CD4-positive, CD25-positive, alpha-beta regulatory T cell (primary cell): ENCODE measurements around the gene TMEM182. TPM values are rescaled to one million over a fixed set of nuclear protein-coding genes. Genes with fewer than 3 reads are reported as not detected.

Experiments used
- ATAC-seq, 2 donors: fragments of 150-1000 bp; cut with Tn5 transposase; one replicate each; pipeline ENCODE4 v1.10.0; 2021; ENCODE audit warnings: low read depth in 2 of 2, moderate number of reproducible peaks in 2 of 2, moderate library complexity in 1 of 2
- DNase-seq, 3 donors: peaks; one replicate each; pipeline versions ENCODE4 v3.0.0 to v3.0.0-alpha.2; 2012 to 2022; ENCODE audit warnings: mixed read lengths in 1 of 3
- H3K27ac ChIP-seq: one replicate; pipeline ENCODE4 v1.7.0; 2013; ENCODE audit warnings: mild to moderate bottlenecking, low read length; ENCODE audit not compliant: insufficient read depth, poor library complexity, severe bottlenecking
- H3K27me3 ChIP-seq: one replicate; pipeline ENCODE4 v1.7.0; 2013; ENCODE audit warnings: low read length; ENCODE audit not compliant: control insufficient read depth, insufficient read depth
- H3K36me3 ChIP-seq: one replicate; pipeline ENCODE4 v1.7.0; 2013; ENCODE audit warnings: mild to moderate bottlenecking, low read length, moderate library complexity; ENCODE audit not compliant: control insufficient read depth, insufficient read depth
- H3K4me1 ChIP-seq: 2 replicates; pipeline ENCODE4 v1.7.0; 2013; ENCODE audit warnings: mild to moderate bottlenecking, low read length; ENCODE audit not compliant: insufficient read depth, control insufficient read depth, poor library complexity, severe bottlenecking
- H3K4me3 ChIP-seq: one replicate; pipeline ENCODE4 v1.7.0; 2013; ENCODE audit warnings: low read depth, mild to moderate bottlenecking, low read length, moderate library complexity
- H3K9me3 ChIP-seq, 2 experiments: 1 replicate in 1 of 2; 2 replicates in 1 of 2; pipeline ENCODE4 v1.7.0; 2013; ENCODE audit warnings: low read length in 2 of 2, mild to moderate bottlenecking in 1 of 2, moderate library complexity in 1 of 2; ENCODE audit not compliant: control insufficient read depth in 2 of 2
- H3K27ac Mint-ChIP-seq, 3 donors: one replicate each; pipeline ENCODE4 v1.8.0; 2020 to 2022; ENCODE audit warnings: mild to moderate bottlenecking in 3 of 3, mixed read lengths in 3 of 3, moderate library complexity in 2 of 3
- H3K27me3 Mint-ChIP-seq: one replicate; pipeline ENCODE4 v1.8.0; 2022; ENCODE audit warnings: mild to moderate bottlenecking, mixed read lengths
- H3K36me3 Mint-ChIP-seq: one replicate; pipeline ENCODE4 v1.8.0; 2020; ENCODE audit warnings: mixed read lengths
- H3K4me1 Mint-ChIP-seq, 4 donors: one replicate each; pipeline ENCODE4 v1.8.0; 2020 to 2022; ENCODE audit warnings: mixed read lengths in 4 of 4, mild to moderate bottlenecking in 1 of 4
- H3K4me3 Mint-ChIP-seq, 4 donors: one replicate each; pipeline ENCODE4 v1.8.0; 2020 to 2022; ENCODE audit warnings: mild to moderate bottlenecking in 4 of 4, mixed read lengths in 4 of 4, moderate library complexity in 3 of 4
- H3K9me3 Mint-ChIP-seq, 7 donors: one replicate each; pipeline ENCODE4 v1.8.0; 2020 to 2022; ENCODE audit warnings: mixed read lengths in 7 of 7, mild to moderate bottlenecking in 3 of 7, moderate library complexity in 2 of 7
- polyA plus RNA-seq, 4 donors: library from polyadenylated mRNA; unstranded; fragments of 300-500 nt; fragmentation: Illumina TruSeq; gene quantifications; one replicate each; pipeline ENCODE4 v1.2.3, GENCODE V29; 2021
- total RNA-seq: library from RNA; stranded (reverse); gene quantifications from one replicate; pipeline ENCODE4 v1.2.3, GENCODE V29; 2022

Gene TMEM182
- total and polyA plus RNA-seq, 5 donors from 2014 or later, result 3.3 to 6.5 (median 4.4) TPM

DNA sequence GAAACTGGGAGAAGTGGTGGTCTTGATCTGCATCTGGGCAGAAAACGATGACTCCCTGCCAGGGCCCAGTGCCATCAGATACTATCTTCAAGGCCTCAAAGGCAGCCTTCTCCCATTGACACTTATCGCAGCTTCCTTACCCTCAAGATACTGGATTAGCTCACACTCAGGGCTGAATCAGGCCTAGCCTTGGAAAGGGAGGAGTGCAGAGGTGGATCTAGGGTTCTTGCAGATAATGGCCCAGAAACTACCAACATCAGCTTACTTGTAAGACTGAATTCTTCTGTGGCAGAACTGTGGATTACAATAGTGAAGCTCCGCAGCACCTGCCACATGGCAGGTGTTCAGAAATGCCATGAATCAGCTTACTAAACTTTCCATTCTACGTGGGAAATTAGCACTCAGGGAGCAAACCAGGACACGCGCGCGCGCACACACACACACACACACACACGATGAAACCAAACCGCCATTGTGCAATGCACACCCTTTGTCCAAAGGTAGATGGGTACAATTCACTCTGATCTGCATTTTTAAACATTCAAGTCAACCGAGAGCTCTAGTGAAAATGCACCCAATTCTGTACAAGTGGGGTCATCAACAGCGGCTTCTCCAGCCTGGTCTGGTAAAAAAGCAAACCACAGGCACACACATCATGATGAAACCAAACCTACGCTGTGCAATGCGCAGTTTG lies 26.3 kb upstream of the TMEM182 start:
- H3K4me1 Mint-ChIP-seq, result peaks cover 34 to 50% (median 45%) of the 10 kb centered on the region in 4 donors
- Histone ChIP-seq H3K27ac (peak overlapping the region; percentile 64), H3K9me3 (no peaks in the 10 kb centered on the region), H3K27me3 (no peaks in the 10 kb centered on the region), H3K4me3 (peak overlapping the region; percentile 97), H3K36me3 (peaks cover 6% of the 10 kb centered on the region), H3K4me1 (peaks cover 27% of the 10 kb centered on the region)
- peak overlapping the region; percentile 95 to 98 (median 96) for H3K4me3 Mint-ChIP-seq
- peaks cover 11% of the 10 kb centered on the region for H3K36me3 Mint-ChIP-seq
- H3K27me3 Mint-ChIP-seq, result no peaks in the 10 kb centered on the region
- DNase-seq (no peak), ATAC-seq (no peak)
- H3K9me3 Mint-ChIP-seq, result no peaks in the 10 kb centered on the region
- H3K27ac Mint-ChIP-seq, result peak overlapping the region; percentile 90 to 94 (median 94)

GRCh38 chr2:102736110-102736409 lies 25.8 kb upstream of the TMEM182 start:
- DNase-seq (no peak), ATAC-seq (no peak)
- Mint-ChIP-seq H3K4me3 (peak overlapping the region; percentile 95 to 98 (median 96)), H3K36me3 (peaks cover 7% of the 10 kb centered on the region), H3K27me3 (no peaks in the 10 kb centered on the region), H3K4me1 (peaks cover 34 to 50% (median 45%) of the 10 kb centered on the region in 4 donors), H3K9me3 (no peaks in the 10 kb centered on the region), H3K27ac (peak overlapping the region; percentile 90 to 94 (median 94))
- peak overlapping the region; percentile 97 for H3K4me3 ChIP-seq
- no peaks in the 10 kb centered on the region for H3K27me3 ChIP-seq
- H3K27ac ChIP-seq, result peak overlapping the region; percentile 64
- H3K9me3 ChIP-seq, result no peaks in the 10 kb centered on the region
- H3K36me3 ChIP-seq, result peaks cover 6% of the 10 kb centered on the region
- H3K4me1 ChIP-seq, result peaks cover 27% of the 10 kb centered on the region

DNA sequence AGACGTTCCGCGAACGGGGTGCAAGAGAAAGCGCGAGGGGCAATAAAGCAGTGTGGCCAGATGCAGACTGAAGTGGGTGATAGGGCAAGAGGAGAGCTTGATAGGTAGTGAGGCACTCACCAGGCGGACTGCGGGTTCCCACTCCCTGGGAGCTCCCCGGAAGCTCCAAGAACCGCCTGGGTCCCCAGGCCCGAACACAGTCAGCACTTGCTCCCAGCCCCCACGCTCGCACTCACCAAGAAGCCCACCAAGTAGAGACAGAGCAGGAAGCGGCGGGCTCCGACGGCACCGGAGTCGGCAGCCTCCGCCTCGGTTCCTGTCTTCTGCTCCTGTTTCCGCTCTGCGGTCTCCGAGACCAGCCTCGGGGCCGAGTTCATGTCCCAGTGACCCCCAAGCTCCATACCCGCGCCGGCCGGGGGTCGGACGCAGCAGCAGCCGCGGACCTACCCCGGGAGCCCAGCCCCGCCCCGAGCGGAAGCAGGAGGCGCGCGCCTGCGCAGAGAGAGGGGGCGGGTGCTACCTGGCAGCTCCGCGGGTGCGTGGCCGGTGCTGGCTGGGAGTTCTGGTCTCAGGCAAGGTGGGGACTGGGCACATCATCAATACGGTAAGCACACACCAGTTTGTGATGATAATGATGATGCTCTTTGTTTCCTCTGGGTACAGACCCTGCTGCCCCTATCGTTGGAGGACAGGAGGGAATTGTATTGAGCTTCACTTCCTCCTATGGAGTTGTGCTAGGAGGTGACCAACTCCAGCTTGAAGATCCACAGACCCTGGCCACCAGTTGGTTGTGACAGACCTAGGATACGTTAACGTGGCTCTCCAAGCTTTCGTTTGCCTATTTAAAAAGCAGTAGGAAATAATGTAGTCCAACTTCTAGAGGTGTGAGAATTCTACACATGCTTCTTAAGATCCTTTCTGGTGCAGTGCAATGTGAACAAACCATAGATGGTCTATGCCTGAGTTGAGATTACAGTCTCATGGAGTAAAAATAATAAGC lies 25.1 kb upstream of the TMEM182 start:
- peak; percentile 85 to 89 for ATAC-seq
- H3K27me3 ChIP-seq, result no peaks in the 10 kb centered on the region
- H3K9me3 Mint-ChIP-seq, result no peaks in the 10 kb centered on the region
- peak overlapping the region; percentile 97 for H3K4me3 ChIP-seq
- H3K36me3 Mint-ChIP-seq, result peaks cover 3% of the 10 kb centered on the region
- peaks cover 34 to 50% (median 45%) of the 10 kb centered on the region in 4 donors for H3K4me1 Mint-ChIP-seq
- peak; percentile 77 to 85 (median 82) for DNase-seq
- no peaks in the 10 kb centered on the region for H3K9me3 ChIP-seq
- H3K27me3 Mint-ChIP-seq, result no peaks in the 10 kb centered on the region
- peak overlapping the region; percentile 95 to 98 (median 96) for H3K4me3 Mint-ChIP-seq
- peaks cover 27% of the 10 kb centered on the region for H3K4me1 ChIP-seq
- H3K27ac ChIP-seq, result peak overlapping the region; percentile 64
- H3K27ac Mint-ChIP-seq, result peak overlapping the region; percentile 90 to 94 (median 94)
- peaks cover 4% of the 10 kb centered on the region for H3K36me3 ChIP-seq

DNA sequence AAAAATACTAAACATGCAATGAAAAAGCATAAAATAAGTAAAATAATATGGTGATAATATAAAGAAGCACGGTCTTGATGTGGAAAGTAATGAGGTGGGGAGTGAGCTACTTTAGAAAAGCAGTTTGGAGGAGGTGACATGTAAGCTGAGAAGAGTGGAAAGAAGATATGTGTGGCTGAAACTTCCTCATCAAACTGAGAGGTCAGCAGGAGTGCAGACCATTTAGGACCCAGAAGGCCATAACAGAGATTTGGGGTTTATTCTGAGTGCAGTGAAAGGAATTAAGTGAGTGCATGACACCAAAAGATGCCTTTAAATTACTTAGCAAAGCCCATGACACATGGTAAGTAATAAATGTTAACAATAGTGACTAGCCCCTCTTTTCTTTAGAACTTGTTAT lies 24.4 kb upstream of the TMEM182 start:
- ATAC-seq, result no peak
- H3K27me3 ChIP-seq, result no peaks in the 10 kb centered on the region
- no peaks in the 10 kb centered on the region for H3K9me3 ChIP-seq
- H3K27ac Mint-ChIP-seq, result peak overlapping the region; percentile 90 to 94 (median 94)
- H3K4me1 ChIP-seq, result peaks cover 27% of the 10 kb centered on the region
- peak overlapping the region; percentile 97 for H3K4me3 ChIP-seq
- H3K9me3 Mint-ChIP-seq, result no peaks in the 10 kb centered on the region
- peaks cover 34 to 50% (median 45%) of the 10 kb centered on the region in 4 donors for H3K4me1 Mint-ChIP-seq
- H3K36me3 ChIP-seq, result peaks cover 2% of the 10 kb centered on the region
- H3K27me3 Mint-ChIP-seq, result no peaks in the 10 kb centered on the region
- peaks cover 3% of the 10 kb centered on the region for H3K36me3 Mint-ChIP-seq
- DNase-seq, result no peak
- peak overlapping the region; percentile 95 to 98 (median 96) for H3K4me3 Mint-ChIP-seq
- peak overlapping the region; percentile 64 for H3K27ac ChIP-seq

DNA sequence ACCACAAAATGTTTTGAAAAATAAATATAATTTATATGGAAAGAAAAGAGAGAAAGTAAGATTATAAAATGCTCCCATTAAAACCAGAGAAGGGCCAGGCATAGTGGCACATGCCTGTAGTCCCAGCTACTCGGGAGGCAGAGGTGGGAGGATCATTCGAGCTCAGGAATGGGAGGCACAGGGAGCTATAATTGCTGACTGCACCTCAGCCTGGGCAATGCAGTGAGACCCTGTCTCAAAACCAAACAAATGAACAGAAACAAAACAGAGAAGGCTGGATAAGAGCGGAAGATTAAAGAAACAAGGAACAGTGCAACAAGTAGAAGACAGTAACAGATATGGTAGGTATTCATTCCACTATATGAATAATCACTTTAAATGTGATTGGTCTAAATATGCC lies 18.6 kb upstream of the TMEM182 start:
- Mint-ChIP-seq H3K27me3 (no peaks in the 10 kb centered on the region), H3K4me3 (no peak overlapping the region), H3K36me3 (peaks cover 3% of the 10 kb centered on the region), H3K27ac (no peak overlapping the region), H3K9me3 (peaks cover 0 to 10% (median 0%) of the 10 kb centered on the region in 7 donors), H3K4me1 (peaks cover 0 to 5% (median 2%) of the 10 kb centered on the region in 4 donors)
- Histone ChIP-seq H3K27ac (no peak overlapping the region), H3K4me1 (no peaks in the 10 kb centered on the region), H3K9me3 (no peaks in the 10 kb centered on the region), H3K4me3 (no peak overlapping the region), H3K36me3 (no peaks in the 10 kb centered on the region), H3K27me3 (no peaks in the 10 kb centered on the region)
- ATAC-seq (no peak), DNase-seq (no peak)

DNA sequence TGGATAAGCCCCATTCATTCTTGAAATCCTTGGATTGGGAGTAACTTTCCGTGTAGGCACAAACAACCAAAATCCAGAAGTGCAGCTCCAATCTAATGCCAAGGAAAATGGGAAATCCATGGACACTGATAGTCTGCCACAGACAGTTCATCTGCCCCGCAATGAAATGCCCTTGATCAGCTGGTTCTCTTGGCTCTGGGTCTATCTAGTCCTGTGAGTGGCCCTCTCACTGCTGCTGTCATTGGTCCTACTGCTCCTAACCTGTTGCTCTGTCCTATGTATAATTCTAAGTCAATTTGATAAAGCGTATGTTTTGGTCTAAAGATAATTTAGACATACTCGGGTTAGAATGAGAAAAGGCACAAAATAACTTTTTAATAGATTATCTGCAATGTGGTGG lies 13.7 kb upstream of the TMEM182 start:
- no peak overlapping the region for H3K27ac ChIP-seq
- peaks cover 0 to 10% (median 0%) of the 10 kb centered on the region in 7 donors for H3K9me3 Mint-ChIP-seq
- no peaks in the 10 kb centered on the region for H3K4me1 ChIP-seq
- H3K4me3 Mint-ChIP-seq, result no peak overlapping the region
- H3K9me3 ChIP-seq, result no peaks in the 10 kb centered on the region
- H3K4me3 ChIP-seq, result no peak overlapping the region
- H3K27ac Mint-ChIP-seq, result no peak overlapping the region
- no peak for DNase-seq
- no peaks in the 10 kb centered on the region for H3K27me3 Mint-ChIP-seq
- no peaks in the 10 kb centered on the region for H3K36me3 Mint-ChIP-seq
- H3K4me1 Mint-ChIP-seq, result no peaks in the 10 kb centered on the region
- no peaks in the 10 kb centered on the region for H3K27me3 ChIP-seq
- H3K36me3 ChIP-seq, result no peaks in the 10 kb centered on the region
- ATAC-seq, result no peak

GRCh38 chr2:102749938-102750337 lies 11.9 kb upstream of the TMEM182 start:
- no peaks in the 10 kb centered on the region for H3K36me3 ChIP-seq
- no peaks in the 10 kb centered on the region for H3K27me3 ChIP-seq
- no peak overlapping the region for H3K4me3 ChIP-seq
- peaks cover 0 to 5% (median 0%) of the 10 kb centered on the region in 4 donors for H3K4me1 Mint-ChIP-seq
- H3K4me1 ChIP-seq, result no peaks in the 10 kb centered on the region
- H3K9me3 ChIP-seq, result no peaks in the 10 kb centered on the region
- H3K27ac Mint-ChIP-seq, result no peak overlapping the region
- H3K27me3 Mint-ChIP-seq, result no peaks in the 10 kb centered on the region
- no peak overlapping the region for H3K4me3 Mint-ChIP-seq
- no peak for ATAC-seq
- DNase-seq, result no peak
- peaks cover 0 to 6% (median 0%) of the 10 kb centered on the region in 7 donors for H3K9me3 Mint-ChIP-seq
- no peak overlapping the region for H3K27ac ChIP-seq
- H3K36me3 Mint-ChIP-seq, result no peaks in the 10 kb centered on the region
